ENCODE results near the gene ESR2. TPM values are rescaled to one million over a fixed set of nuclear protein-coding genes. Genes with fewer than 3 reads are reported as not detected.
"Not testable (repeated sequence)": the region's sequence is repeated elsewhere in the genome, so short reads cannot be mapped to it uniquely, and the experiment has no call there.

The ESR2 gene
- total RNA-seq, 1 experiment from 2014 or later: 0.07 TPM

DNA sequence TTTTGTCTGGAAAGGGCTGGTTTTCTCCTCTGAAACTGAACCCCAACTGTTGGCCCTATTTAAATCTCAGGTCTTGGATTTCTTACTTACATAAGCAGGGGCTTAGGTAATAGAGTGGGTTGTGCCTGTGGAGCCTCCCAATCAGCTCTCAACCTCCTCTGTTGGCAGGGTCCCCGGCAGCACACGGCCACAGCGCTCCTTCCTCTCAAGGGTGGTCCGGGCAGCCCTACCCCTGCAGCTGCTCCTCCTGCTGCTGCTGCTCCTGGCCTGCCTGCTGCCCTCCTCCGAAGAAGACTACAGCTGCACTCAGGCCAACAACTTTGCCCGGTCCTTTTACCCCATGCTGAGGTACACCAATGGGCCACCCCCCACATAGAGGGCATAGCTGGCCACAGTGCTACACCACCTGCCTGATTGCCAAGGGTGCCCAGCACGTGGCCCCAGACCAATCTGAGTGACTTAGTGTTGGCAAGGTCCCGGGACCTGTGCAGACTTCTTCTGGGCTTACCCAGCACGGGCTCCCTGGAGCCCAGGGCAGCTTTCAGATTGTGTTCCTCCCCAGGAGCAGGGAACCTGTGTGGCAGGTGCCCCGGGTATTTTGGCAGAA, 68.9 kb downstream of the ESR2 start:
- no peak for DNase-seq (ENCODE audit: extremely low read depth, low read depth)

DNA sequence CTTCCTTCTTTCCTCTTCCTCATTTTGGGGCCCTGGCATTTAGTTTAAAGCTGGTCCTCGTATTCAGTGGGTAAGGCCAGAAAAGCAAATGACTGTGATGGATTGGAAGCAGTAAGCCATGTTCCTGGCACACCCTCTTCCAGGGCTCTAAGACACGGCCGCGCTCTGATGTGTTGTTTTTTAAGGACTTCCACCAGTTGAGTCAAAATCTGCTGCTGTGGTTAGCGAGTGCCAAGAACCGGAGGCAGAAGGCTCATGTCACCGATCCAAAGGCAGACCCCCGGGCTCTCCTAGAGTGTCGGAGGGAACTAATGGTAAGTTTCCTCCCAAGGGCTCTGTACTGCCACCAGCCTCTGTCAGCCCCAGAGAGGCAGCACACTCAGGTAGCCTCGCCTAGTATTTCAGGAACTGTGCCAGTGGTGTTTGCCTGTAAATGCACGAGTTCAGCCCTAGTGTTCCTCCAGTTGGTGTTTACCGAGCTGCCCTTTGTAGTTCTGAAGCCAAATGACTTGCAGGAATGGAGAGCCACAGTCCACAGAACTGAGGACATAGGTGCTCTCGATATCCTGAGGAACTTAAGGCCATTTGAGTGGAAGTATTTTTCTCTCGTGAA, 72.7 kb downstream of the ESR2 start:
- DNase-seq (ENCODE audit: extremely low read depth, low read depth): no peak

DNA sequence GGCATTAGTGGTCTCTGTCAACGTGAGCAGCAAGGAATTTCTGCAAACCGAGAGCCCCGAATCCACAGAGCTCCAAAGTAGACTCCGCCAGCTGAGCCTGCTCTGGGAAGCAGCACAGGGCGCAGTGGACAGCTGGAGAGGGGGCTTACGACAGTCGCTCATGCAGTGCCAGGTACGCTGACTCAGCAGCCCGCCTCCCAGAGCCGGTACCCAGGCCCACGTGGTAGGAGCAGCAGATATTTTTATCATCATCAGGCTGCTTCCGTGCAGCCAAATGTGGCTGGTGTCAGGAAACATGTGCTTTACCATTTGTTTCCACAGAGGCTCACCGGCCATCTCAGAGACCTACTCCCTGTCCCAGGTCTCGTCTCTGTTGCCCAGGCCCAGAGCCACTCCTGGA, 73.7 kb downstream of the ESR2 start:
- no peak for DNase-seq (ENCODE audit: extremely low read depth, low read depth)

DNA sequence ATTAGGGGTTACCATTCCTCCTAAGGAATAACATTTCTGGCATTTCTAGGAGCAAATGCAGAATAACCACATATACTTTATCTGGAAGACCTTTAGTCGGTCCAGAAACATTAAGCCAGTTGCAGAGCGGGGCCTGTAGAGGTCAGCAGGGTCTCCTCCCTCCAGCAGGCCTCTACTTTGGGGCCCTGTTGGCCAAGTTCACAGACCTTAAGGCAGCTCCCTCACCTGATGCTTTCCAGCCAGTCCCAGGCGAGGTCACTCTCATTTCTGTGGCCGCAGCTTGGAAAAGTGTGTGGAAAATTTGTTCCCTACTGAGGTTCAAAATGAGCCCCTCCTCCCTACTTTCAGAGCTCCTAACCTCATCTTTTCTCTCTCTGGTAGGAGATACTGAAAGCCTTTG, 74.1 kb downstream of the ESR2 start:
- no peak for DNase-seq (ENCODE audit: extremely low read depth, low read depth)

DNA sequence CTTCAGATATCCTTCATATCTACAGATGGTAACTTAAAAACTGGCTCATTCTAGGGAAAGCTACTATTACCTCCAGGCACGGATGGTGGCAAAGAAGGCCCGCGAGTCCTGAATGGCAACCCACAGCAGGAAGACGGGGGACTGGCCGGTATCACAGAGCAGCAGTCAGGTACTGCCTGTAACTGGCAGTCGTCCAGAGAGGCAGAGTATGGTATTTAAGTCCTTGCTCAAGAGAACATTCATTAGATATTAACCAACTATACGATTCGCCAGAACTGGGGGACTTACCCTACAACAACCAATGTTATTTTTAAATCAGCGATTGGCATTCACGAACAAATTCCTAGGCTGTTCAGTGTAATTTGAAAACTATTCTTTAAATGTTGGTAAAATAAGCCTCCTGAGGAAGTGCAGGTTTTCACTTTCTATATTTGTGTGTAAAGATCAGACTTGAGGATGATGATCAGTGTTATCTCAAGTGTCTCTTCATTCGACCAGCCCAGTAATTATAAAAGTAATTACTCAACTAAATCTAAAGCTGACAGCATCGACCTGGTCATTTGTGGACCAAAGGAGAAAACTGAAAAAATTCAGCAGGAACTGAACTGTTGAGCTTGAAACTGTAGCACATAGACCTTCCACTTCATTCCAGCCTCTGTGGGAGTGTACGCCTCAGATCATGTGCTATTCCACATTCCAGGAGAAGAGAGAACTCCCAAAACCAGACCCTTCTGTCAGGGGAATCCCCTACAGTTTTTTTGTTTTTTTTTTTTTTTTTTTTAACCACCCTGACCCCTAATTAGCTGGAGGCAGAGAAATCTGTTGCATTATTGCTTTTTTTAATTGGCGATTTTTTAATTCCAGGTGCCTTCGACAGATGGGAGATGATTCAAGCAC, 75.6 kb downstream of the ESR2 start:
- no peak for DNase-seq (ENCODE audit: extremely low read depth, low read depth)

DNA sequence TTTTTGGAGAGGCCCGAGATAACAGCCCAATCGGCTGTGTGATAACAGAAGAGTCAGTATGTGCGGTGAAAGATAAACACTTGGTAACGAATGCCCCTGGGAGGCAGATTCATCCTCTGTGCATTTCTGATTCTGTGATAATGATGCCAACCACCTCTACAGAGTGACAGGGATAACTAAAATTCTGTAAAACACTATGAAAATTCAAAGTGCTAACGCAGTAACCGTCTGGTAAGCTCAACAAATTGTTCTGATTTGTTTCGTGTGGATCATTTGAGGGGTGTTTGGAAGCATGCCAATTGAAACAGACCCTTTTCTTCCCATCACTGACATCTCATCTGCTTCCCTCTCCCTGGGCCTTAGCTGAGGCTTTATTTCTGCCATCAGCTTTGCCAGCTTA, 76.3 kb downstream of the ESR2 start:
- DNase-seq (ENCODE audit: extremely low read depth, low read depth): no peak

DNA sequence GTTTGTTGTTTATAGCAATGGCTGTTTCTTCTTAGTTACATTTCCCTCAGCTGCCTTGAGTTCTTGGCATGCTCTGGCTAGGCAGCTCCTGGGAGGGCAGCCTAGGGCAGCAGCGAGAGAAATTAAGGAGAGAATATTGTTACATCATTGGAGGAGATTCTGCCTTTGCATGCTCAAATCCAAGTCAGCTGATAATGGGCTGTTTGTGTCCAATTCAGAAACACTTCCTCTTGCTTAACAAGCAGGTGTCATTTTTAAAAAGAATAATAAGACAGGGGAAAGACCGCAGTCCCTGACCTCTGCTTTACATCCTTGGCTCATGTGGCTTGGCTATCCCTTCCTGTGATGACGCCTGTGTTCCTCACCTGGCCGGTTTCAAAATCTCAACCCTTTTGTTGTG, 76.9 kb downstream of the ESR2 start:
- DNase-seq (ENCODE audit: extremely low read depth, low read depth): no peak

GRCh38 chr14:64215978-64216377, 78.2 kb downstream of the ESR2 start:
- no peak for DNase-seq (ENCODE audit: extremely low read depth, low read depth)

GRCh38 chr14:64215274-64215673, 78.9 kb downstream of the ESR2 start:
- no peak for DNase-seq (ENCODE audit: extremely low read depth, low read depth)

- no peak for DNase-seq (ENCODE audit: extremely low read depth, low read depth)
Measured at GRCh38 chr14:64213853-64214570, 80.2 kb downstream of the ESR2 start.

- no peak for DNase-seq (ENCODE audit: extremely low read depth, low read depth)
Measured at GRCh38 chr14:64213086-64213485, 81.1 kb downstream of the ESR2 start.

DNA sequence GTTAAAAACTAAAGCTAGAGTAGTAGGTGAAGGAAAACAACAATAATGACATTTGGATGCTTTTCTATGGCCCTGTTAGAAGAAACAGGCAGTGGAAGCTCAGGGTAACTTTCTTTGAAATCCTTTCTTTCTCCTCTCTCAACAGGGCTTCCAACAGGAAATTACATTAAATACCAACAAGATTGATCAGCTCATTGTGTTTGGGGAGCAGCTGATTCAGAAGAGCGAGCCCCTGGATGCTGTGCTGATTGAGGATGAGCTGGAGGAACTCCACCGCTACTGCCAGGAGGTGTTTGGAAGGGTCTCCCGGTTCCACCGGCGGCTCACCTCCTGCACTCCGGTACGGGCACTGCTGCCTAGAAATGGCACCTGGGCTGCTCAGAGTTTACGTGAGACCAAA, 81.5 kb downstream of the ESR2 start:
- no peak for DNase-seq (ENCODE audit: extremely low read depth, low read depth)

DNA sequence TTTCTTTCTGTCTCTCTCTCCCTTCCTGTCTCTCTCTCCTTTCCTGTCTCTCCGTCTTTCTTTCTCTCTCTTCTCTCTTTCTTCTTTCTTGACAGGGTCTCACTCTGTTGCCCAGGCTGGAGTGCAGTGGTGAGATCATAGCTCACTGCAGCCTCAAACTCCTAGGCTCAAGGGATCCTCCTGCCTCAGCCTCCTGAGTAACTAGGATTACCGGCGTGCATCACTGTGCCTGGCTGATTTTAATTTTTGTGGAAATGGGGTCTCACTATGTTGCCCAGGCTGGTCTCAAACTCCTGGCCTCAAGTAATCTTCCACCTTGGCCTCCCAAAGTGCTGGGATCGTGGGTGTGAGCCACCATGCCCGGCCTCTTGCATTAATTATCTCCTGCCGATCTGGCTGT, 83.3 kb downstream of the ESR2 start:
- not testable (repeated sequence) for DNase-seq (ENCODE audit: extremely low read depth, low read depth)

DNA sequence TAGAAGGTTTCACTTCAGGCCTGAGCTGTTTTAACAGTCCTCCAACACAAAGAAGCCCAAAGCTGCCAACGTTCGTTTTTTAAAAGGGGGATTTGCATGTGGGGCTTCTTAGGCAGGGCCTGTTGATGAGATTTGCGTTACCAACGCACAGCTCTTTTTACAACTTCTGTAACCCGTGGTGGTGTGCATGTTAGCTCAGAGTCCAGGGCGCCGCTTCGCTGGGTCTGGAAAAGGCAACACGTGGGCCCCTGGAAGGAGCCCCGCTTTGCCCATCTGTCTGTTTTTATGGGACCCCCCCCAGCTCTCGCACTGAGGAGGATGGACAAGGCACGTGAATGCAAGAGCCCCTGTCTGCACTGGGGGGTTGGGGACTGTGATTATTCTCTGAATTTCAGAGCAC, 84.0 kb downstream of the ESR2 start:
- DNase-seq (ENCODE audit: extremely low read depth, low read depth): no peak

DNA sequence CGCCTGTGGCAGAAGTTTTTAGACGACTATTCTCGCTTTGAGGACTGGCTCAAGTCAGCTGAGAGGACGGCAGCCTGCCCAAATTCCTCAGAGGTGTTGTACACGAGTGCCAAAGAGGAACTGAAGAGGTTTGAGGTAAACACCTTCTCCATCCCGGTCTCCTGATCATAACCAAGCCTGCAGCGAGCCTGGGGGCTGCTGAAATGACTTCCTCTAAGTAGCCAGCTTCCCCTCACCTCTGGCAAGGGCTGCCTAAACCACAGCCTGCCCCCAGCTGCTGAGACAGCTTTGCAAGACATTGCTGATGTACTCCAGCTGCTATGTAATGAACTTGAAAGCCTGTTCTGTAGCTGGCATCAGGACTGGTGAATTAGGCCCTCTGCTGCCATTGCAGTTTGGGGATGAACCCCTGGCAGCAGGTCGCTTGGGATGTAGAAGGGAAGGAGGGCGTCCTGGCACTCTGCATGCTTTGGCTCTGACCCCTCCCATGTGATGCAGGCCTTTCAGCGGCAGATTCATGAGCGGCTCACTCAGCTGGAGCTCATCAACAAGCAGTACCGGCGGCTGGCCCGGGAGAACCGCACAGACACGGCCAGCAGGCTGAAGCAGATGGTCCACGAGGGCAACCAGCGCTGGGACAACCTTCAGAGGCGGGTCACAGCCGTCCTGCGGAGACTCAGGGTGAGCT, 84.6 kb downstream of the ESR2 start:
- DNase-seq (ENCODE audit: extremely low read depth, low read depth): no peak

GRCh38 chr14:64208981-64209380, 85.2 kb downstream of the ESR2 start:
- DNase-seq (ENCODE audit: extremely low read depth, low read depth): no peak

GRCh38 chr14:64208261-64208660, 85.9 kb downstream of the ESR2 start:
- no peak for DNase-seq (ENCODE audit: extremely low read depth, low read depth)

DNA sequence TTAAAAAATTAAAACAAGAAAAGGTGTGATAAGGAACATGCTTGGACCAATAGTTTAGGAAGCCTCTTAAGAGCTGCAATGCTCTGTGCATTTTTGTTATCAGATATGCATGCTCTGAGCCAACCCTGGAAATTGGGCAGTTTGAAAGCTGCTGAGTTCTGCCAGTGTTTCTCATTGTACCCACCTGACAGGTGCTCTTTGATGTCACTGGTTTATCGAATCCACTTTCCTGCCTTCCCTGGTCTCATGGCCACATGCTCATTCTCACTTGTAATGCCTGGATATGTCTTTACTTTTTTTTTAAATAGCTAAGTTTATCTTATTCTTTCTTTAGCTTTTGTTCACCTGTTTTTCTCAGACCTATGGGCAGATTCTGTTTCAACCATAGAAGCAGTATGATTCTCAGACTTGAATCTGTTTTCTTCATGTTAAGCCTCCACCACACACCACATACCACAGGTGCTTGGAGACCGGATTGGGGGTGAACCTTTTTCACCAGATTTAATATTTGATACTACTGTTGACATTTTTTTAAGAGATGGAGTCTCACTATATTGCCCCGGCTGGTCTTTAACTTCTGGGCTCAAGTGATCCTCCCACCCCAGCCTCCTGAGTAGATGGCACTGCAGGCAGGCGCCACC, 90.7 kb downstream of the ESR2 start:
- DNase-seq (ENCODE audit: extremely low read depth, low read depth): no peak

DNA sequence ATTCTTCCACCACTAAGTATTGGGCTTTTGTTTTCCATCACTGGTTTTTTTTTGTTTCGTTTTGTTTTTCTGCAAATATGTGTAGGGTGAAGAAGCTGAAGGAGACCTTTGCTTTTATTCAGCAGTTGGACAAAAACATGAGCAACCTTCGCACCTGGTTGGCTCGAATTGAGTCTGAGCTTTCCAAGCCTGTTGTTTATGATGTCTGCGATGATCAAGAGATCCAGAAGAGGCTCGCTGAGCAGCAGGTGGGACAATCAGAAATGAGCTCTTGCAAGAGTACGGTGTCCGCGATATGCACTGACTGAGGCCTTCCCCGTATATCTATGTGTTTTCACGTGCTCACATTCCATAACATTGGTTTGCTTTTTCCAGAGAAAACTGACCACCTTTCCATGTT, 91.5 kb downstream of the ESR2 start:
- no peak for DNase-seq (ENCODE audit: extremely low read depth, low read depth)

DNA sequence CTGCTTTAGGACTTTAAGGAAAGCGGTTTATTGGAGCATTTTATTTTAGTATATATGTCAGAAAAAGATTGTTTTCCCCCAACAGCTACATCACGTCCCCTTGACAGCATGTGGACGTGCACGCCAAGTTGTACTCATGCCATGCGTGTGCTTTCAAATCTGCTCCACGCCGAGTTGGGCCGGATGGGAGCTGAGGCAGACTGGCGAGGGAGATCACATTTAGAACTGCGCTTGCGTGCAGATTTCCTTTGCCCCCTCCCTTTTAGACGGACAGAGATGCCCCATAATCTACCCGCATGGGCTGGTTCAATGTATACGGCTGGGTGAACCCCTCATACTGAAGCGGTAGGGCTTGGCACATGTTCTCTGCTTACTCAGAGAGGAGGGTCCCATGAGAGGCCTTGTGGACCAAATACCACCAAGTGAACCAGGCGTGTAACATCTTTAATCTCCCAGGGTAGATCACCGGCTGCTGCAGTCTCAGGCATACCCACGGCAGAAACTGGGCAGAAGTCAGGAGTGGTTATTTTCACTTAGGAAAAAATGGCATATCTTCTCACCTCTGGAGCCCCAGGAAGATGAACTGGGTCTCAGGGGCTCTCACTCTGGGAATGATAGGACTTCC, 92.1 kb downstream of the ESR2 start:
- no peak for DNase-seq (ENCODE audit: extremely low read depth, low read depth)

Data from NCI-H460 (cell line).